ENCODE measurements around the gene MUC5B.

MUC5B gene

DNA sequence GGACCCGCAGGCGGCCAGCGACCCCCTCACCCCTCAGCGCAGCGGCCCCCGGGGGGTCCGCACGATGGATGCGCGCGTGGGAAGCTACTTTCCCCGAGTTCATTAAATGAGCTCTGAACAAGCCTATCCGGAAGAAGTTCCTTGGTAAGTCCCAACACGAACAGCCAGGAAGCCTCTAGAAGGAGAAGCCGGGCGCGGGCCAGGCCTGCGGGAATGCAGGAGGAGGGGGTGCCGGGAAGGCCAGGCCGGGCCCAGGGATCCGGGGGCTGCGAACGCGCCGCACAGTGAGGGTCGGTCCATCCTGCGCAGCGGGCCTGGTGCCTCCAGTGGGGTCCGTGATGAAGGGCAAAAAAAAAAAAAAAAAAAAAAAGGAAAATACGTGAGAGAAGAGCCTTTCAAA is 49.7 kb downstream of the MUC5B start:
- no peak for DNase-seq

DNA sequence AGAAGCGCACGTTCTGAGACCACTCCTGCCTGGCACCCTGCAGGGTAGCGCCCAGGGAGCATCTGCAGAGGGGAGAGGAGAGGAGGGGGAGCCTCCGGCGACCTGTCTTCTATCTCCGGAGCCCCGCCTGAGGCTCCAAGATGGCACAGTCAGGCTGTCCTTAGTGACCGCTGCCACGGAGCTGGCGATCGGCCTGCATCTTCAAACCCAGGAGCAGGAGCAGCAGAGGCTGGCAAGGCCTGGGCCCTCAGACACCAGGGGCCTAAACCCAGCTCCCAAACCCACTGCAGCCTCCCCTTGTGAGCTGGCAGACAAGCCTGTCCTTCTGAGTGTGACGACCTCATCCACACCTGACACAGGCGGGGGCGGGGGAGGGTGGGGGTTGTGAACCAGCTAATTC is 51.6 kb downstream of the MUC5B start:
- DNase-seq: no peak

DNA sequence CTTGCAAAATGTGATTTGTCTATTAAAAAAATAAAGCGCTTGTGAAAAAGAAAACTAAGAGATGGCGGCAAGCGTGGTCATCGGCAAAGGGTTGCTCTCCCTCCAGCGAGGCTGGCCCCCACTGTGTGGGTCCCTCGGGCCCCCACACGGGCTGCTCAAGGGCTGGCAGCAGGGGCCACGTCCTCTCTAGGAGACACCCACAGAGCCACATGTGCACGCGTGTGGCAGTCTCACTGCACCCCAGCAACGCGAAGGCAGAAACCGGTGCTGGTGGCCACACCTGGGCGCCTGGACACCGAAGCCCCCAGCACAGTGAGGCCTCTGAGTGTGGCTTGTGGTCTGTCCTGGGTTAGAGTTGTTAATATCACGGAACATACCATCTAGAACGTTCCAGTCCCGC is 52.2 kb downstream of the MUC5B start:
- no peak for DNase-seq

DNA sequence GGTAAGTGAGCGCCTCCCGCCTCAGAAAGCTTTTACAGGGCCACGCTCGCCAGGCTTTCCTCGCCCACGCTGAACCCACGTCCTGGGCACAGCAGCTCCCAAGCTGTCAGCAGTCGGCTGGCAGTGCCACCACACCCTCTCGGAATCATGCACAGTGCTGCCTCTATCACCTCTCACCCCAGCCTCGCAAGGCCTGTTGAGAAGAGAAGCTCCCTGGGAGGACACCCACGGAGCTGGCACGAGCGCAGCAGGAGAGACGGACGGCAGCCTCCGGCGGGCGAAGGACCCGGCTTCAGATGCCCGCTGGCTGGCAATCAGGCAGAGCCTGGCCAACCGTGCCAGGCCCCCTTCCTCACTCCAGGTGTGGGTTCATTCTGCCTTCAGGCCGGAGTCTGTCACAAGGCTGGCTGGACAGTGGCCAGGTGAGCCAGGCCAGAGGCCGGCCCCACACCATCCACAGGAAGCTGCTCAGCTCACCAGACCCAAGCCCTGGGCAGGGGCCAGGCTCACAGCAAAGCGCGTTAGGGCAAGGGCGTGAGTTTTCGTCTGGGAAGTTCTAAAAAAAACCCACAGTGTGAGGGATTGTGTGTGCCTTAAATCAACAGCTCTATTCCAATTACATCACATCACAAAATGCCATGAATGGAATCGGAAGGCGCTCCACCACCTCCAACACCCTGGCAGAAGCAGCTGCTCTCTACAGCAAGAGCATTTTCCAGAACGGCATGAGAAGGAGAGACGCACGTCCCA is 53.4 kb downstream of the MUC5B start:
- no peak for DNase-seq

DNA sequence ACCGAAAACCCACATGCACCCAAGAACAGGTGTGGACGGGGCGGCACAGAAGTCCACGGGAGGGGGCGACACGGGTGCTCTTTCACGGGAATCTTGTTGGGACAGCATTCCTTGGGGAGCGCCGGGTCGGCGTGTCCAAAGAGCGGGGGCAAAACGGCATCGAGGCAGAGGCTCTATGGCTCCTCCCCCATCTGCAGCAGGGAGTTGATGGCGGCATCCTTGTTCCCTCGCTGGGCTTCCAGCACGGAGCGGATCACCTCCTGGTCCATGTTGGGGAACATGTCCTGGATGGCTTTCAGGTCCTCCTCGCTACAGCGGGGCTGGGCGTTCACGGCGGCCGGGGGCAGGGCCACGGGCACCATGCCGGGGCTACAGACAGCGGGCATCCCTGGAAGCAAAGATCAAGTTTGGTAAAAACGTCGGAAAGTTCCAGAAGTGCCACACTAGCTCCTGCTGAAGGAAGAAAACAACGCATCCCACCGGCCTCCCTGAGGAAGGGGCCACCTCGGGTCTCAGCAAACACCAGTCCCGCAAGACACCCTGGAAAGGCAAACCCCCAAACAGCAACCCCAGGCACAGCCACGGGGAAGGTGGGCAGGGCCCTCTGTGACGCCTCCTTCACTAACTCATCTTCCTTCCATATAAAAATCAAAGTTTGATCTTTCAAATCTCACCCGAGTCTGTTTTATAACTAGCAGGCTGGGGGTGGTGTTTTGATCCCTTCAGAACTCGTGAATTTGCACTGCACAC is 54.2 kb downstream of the MUC5B start:
- DNase-seq: no peak

DNA sequence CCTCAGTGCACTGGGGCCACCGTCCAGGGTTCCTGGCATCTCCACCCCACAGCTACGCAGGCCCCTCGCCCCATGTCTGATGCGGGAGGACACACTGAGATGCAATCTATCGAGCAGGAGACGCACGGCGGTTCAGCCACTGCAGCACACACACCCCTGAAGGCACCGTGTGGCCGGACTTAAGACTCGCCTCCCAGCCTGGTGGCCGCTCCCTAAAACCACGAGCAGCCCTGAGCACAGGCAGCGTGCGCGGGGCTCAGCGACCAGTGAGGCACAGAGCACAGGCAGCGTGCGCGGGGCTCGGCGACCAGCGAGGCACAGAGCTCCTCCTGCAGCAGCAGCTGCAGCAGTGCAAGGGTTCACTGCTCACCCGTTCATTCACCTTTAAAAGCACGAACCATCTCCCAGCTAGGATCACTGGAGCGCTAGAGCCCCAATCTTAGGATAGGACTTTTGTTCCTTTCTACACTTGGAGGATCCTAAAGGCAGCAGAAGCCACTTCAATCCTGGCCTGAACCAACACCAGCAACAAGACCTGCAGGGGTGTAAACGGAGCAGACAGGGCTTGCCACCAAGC is 55.2 kb downstream of the MUC5B start:
- no peak for DNase-seq

DNA sequence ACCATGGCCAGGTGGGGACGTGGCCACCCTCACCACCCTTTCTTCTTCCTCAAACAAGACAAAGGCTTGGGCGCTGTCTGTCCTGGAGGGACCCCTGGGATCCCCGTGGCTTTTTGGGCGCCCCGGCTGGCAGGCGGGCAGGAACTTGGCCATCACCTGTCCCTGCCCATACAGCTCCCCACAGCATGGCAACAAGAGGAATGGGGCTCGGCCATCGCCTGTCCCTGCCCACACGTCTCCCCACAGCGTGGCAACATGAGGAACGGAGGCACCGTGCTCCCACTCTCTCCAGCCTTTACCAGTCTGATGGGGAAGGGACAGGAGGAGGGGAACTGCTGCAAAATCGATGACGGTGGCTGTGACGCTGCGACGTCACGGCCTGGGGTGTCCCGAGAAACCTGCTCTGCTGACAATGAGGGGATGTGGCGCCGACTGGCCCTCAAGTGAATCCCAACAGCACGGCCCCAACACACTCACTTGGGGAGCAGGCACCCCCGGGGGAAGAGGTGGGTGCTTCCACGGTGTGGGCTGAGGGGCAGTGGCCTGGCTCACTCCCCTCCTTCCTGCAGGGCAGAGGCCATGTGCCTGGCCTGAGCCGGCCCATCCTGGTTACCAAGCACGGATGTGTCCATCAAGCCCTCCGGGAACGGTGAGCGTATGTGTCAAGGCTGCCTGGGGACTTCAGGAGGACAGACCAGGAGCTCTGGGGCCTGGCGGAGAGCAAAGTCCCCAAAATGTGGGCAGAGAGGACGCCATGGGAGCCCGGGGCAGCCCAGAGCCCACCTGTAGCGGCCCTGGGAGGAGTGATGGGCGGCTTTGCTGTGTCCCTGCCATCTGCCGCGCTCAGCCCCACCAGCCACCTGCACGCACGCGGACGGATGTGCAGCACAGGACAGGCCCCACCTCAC is 56.2 kb downstream of the MUC5B start:
- DNase-seq: no peak

DNA sequence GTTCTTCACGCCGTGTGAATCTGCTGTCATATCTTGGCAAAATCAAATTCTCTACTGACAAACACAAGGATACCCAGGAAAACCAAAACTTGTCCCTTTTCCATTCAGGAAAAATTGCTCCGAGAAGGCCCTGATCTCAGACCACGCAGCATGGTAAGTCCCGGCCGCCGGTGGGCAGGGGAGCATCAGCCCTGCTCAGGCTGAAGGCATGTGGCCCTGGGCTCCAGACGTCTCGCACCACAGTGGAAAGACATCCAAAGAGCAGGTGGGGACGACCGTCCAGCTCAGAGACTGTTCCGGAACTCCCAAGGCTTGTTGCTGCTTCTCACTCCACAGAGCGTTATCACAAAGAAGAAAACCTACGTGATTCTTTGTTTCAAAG is 56.8 kb downstream of the MUC5B start:
- no peak for DNase-seq

DNA sequence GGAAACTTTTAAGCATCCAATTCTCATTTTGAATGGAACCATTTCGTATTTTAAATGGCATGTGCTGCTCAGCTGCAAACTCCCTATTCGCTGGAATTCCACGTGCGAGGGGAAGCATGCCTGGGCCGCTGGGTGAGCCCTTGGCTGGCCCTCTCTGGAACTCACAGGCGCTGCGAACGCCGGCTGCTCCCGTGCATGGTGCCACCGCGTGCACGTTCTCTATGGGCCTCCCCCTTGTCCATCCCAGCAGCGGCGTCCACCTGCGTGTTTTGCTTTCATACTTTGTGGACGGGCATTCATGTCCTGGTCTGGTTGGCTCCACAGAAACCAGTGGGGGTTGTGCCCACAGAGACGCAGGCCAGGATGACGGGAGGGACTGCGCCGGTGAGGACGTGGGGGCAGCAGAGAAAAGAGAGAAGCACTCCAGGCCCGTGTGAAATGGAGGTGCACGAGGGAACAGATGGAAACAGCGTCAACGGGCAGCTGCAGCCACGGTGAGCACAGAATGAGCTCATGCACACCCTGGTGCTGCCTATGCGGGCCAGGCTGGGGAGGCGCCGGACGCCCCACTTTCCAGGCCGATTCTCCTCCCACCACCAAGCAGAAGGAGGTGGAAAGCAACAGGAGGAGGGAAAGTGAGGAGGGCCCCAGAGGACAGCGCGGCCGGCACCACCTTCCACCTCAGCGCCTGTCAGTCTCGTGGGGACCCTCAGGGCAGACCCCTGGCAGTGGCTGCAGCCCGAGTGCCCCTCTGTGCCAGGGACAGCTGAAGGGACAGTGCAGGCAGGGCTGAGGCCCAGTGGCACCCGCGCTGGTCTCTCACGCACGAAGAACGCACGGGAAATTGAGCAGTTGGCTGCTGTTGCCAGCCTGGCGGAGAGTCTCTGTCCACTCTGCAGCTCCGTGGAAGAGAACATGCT is 57.5 kb downstream of the MUC5B start:
- DNase-seq: no peak

DNA sequence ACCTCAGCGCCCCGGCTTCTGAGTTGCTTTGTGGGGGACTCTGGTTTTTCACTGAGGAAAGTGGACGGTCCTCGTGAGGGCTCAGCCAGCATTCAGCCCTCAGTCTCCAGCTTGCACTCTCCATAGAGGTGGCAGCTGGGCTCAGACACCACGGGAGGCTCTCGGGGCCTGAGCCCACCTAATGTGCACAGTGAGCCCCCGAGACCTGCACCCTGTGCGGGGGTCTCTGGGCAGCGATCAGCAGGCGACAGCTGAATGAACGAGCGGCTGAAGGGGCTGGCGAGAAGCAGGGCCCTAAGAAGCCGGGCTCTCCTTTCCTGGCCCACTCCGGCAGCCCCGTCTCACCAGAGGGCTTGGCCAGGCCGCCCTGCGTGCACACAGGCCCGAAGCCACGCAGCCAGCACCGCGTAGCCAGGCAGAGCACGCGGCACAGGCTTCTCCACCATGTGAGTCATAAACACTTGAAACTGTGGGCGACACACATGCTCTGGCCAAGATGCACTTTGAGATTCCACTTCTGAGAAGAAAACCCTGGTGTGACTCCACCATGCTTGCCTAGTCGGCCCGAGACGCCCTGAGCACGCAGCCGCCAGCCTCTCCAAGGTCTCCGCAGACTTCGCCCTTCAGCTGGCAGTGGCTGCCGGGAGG is 58.6 kb downstream of the MUC5B start:
- DNase-seq: no peak

DNA sequence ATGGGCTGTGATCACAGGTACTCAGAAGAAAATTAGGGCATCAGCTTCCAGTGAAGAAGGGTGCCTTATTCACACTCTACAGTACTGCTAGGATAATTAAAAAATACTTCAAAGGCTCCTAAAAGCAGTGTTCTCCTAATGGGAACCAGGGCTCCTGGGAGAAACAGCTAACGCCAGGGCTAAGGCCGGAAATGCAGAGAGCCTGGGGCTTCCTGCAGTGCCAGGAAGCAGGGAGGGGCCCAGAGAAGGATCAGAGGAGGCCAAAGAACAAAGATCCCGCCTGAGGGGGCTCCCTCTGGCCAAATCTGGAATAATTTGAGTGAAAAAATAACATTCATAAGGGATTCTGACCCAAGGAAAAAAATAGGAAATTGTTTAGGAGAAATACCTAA is 59.1 kb downstream of the MUC5B start:
- DNase-seq: no peak

DNA sequence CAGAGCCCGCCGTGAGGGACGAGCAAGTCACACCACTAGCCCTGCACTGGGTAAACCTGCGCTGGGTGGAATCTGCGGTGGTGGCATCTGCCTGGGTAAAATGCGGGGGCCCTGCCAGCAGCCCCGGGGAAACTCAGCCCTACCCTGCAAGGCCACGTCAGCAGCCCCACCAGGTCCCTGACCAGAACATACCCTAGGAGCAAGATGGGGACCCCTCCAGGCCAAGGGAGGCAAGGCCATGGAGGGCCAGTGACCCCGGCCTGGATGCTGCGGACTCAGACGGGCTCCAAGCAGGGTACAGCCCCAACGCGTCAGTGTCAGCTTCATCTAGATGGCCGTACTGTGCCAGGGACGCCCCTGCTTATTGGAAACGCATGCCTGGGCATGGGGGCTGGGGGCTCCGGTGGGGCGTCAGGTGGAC is 60.2 kb downstream of the MUC5B start:
- DNase-seq: no peak

DNA sequence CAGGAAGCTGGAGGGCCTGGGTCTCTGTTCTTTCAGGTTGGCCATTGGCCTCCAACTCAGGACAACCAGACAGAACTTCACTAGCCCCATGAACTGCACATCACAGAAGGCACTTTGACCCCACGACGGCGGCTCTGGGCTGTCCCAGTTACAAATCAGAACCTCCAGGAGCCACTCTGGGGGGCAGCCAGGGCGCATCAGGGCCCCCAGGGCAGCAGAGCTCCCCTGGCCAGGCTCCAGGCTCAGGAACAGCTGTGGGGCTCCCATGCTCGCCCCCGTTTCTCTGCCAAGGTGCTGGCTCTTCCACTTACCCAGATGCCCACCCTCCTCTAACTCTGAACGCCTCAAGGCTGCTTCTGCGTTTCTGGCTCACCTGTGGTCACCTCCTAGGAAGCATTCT is 61.0 kb downstream of the MUC5B start:
- DNase-seq: no peak

DNA sequence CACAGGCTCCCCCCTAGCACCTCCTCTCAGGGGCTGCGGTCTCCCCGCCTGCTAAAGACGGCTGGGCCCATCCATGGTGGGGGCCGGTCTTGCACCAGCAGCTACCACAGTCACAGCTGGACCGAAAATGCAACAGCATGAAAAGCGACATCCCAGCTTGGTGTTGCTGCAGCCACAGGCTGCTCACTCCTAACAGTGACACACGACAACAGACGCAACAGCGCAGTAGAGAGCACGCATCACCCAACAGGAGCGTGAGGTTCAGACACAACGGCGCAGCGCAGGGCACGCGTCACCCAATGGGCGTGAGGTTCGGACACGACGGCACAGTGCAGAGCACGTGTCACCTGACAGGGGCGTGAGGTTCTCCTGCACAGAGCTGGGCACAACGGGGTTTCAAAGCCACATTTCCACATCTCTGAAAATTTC is 62.5 kb downstream of the MUC5B start:
- DNase-seq: no peak

DNA sequence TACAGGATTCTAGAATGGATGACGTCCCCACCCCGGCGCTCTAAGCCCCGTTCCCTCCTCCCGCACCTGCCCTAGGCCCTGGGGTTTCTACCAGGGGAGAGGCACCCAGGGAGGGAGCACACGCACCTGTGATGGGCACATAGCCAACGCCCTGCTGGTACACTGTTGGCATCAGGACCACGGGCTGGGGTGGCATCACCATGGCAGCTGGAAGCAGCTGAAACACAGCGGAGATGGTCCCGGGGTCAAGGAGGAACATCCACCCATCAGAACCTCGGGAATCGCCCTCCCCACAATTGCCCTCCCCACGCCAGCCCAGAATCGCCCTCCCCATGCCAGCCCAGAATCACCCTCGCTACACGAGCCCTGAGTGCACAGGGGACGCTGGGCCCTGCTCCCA is 63.0 kb downstream of the MUC5B start:
- DNase-seq: no peak

DNA sequence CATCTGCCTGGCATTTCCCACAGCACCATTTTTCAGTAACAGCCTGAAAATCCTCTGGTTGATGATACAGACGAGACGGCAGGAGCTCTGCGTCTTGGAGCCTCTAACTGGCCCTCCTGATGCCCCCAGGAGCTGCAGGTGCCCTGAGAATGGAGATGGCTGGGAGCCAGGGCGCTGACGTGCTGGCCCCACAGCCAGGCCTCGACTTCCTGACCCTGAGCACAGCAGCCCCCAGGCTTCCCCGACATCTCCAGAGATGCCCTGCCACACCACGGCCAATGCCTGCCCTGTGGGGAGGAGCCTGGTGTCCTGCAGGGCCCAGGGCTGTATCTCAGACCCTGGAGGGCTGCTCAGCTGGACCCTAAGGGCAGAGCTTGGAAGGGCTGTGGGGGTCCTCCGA is 65.1 kb downstream of the MUC5B start:
- DNase-seq: no peak

DNA sequence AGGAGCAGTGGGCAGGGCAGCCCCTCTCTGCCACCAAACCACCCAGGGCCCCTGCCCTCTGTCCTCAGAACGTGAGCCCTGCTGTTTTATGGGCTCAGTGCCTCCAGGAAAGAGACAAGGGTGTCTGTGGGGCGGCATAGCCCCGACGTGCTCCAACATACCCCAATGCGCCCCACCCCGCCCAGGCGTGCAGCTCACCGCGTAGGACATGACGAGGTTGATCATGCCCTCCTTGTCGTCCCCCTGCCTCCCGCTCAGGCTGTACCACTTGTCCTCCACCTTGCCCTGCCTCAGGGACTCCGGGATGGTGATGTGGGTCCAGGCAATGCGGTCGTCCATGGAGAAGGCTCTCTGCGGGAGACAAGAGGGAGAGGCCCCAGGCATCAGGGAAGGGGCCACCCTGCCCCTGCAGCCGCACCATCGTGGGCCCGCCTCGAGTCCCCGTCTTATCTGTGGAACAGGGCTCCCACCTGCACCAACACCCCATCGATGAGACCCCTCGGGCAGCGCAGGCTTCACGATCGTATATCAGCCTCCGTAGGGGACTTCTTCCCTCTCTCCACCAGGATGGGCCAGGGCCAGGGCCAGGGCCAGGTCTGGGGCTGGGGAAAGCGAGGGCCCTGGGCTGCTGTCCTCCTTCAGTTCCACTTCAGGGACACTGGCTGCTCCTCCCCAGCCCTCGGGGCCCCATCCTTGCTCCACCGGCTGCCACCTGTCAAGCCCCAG is 65.7 kb downstream of the MUC5B start:
- no peak for DNase-seq

DNA sequence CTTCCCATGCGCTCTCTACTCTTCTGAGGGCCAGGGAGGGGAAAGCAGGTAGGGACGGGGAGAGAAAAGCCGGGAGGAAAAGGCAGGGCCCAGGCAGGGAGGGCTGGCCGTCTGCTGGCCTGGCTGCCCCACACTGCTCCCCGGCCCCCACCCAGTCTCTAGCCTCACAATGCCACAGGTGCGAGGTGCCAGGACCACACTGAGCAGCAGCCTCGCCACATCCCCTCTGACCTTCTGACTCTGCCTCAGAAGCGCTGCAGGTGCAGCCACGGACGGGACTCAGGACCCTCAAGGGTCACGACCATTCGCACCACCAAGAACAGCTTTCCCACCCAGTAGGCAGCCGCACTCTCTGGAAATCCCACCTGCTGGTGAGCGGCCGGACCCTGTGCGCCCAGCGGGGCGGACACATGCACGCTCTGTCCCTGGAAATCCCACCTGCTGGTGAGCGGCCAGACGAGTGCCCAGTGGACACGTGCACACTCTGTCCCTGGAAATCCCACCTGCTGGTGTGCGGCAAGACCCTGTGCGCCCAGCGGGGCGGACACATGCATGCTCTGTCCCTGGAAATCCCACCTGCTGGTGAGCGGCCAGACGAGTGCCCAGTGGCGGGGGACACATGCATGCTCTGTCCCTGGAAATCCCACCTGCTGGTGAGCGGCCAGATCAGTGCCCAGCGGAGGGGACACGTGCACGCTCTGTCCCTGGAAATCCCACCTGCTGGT is 66.5 kb downstream of the MUC5B start:
- DNase-seq: no peak

DNA sequence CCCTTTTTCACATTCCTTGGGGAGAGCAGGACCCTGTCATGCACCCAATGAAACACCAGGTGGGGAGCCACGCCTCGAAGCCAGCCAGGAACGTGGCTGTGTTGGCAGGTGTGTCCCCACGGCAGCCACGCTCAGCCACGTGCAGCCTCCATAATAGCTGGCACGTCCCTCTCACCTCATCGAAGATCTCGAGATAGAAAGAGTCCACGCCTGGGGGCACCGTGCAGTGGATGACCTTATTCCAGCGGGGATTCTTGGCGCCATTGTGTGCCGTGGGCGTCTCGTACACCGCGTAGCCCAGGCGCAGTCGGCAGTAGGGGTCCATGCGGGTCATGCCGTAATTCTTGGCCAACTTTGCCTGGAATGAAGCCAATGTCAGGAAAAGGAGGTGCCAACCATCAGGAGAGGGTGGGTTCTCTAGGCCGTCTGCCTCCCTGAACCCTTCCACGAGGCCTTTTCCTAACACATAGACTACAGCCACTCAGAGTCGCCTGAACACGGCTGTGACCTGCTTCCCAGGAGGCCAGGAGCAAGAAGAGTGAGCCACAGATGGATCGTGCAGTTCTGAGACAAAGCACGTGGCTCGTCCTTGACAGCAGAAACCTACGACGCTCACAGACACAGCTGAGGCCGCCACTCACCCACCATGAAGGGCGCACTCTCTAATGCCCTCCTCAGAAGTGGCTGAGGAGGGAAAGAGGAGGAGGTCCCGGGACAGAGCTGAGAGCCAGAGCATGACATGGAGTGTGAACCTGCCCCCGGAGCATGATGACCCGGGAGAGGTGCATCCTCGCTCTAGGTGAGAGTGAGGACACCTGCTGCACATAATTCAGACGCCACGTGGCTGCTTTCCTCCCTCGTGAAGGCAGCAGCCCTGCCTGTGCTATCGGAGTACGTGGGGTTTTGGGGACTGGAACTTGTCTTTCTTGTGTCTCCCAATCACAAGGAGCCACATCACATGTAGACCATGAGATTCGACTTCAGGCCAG is 67.5 kb downstream of the MUC5B start:
- no peak for DNase-seq
